HepG2 (cell line): ENCODE results near the gene TH. TPM values are rescaled to one million over a fixed set of nuclear protein-coding genes. Genes with fewer than 3 reads are reported as not detected.

Experiments used
- ARID5B ChIP-seq: IDR thresholded peaks from 2 replicates; pipeline ENCODE4 v1.4.0; 2020; ENCODE audit warnings: mild to moderate bottlenecking, missing genetic modification reagents
- ATF6 ChIP-seq: sonication (generic); formaldehyde crosslinking; conservative IDR thresholded peaks from 2 replicates; pipeline ENCODE4 v1.4.0; 2020; ENCODE audit warnings: missing genetic modification reagents
- FOSL1 ChIP-seq: sonication (generic); formaldehyde crosslinking; IDR thresholded peaks from 2 replicates; pipeline ENCODE4 v1.9.0; 2021; ENCODE audit warnings: missing genetic modification reagents, borderline replicate concordance
- HINFP ChIP-seq: sonication (generic); formaldehyde crosslinking; IDR thresholded peaks from 2 replicates; pipeline ENCODE4 v1.4.0; 2020; ENCODE audit warnings: low read depth, mild to moderate bottlenecking, missing genetic modification reagents
- HNF4A ChIP-seq: sonication (generic); formaldehyde crosslinking; IDR thresholded peaks from 2 replicates; pipeline ENCODE4 v1.4.0; 2020; ENCODE audit warnings: missing genetic modification reagents
- IKZF5 ChIP-seq: IDR thresholded peaks from 2 replicates; pipeline ENCODE4 v1.6.1; 2018; ENCODE audit warnings: missing genetic modification reagents, mild to moderate bottlenecking, missing compliant biosample characterization
- KAT7 ChIP-seq: IDR thresholded peaks from 2 replicates; pipeline ENCODE4 v1.6.1; 2018; ENCODE audit warnings: borderline replicate concordance, missing compliant biosample characterization
- MYC ChIP-seq: sonication (generic); formaldehyde crosslinking; IDR thresholded peaks from 2 replicates; pipeline ENCODE4 v1.9.0; 2021; ENCODE audit warnings: missing genetic modification reagents, borderline replicate concordance
- PHF5A ChIP-seq: IDR thresholded peaks from one replicate; pipeline ENCODE4 v1.6.1; 2018; ENCODE audit warnings: low read depth, missing genetic modification reagents; ENCODE audit not compliant: unreplicated experiment
- POLR2AphosphoS5 ChIP-seq: IDR thresholded peaks from 2 replicates; pipeline ENCODE4 v1.6.1; 2012; ENCODE audit warnings: low read depth, low read length
- RAD21 ChIP-seq: fragments of 450-650 bp; formaldehyde crosslinking; IDR thresholded peaks from 2 replicates; pipeline ENCODE4 v1.5.0; 2020; ENCODE audit warnings: mild to moderate bottlenecking
- RBFOX2 ChIP-seq: fragments of 200-400 bp; formaldehyde crosslinking; IDR thresholded peaks from 2 replicates; pipeline ENCODE4 v1.6.1; 2017; ENCODE audit warnings: low read depth, mild to moderate bottlenecking, low read length
- SOX5 ChIP-seq: IDR thresholded peaks from 2 replicates; pipeline ENCODE4 v1.6.1; 2016; ENCODE audit warnings: borderline replicate concordance
- XBP1 ChIP-seq: sonication (generic); formaldehyde crosslinking; IDR thresholded peaks from 2 replicates; pipeline ENCODE4 v1.5.0; 2020; ENCODE audit warnings: missing genetic modification reagents
- ZBTB21 ChIP-seq: sonication (generic); formaldehyde crosslinking; IDR thresholded peaks from 2 replicates; pipeline ENCODE4 v1.4.0; 2020; ENCODE audit warnings: missing genetic modification reagents
- ZC3H4 ChIP-seq: sonication (generic); formaldehyde crosslinking; IDR thresholded peaks from 2 replicates; pipeline ENCODE4 v1.4.0; 2020; ENCODE audit warnings: missing genetic modification reagents, borderline replicate concordance
- ZKSCAN1 ChIP-seq: fragments of 150-350 bp; IDR thresholded peaks from 2 replicates; pipeline ENCODE4 v1.6.1; 2014; ENCODE audit warnings: low read length
- ZNF101 ChIP-seq: sonication (generic); formaldehyde crosslinking; IDR thresholded peaks from 2 replicates; pipeline ENCODE4 v1.4.0; 2020; ENCODE audit warnings: mild to moderate bottlenecking, low read depth, missing genetic modification reagents, borderline replicate concordance
- ZNF30 ChIP-seq: sonication (generic); formaldehyde crosslinking; IDR thresholded peaks from 2 replicates; pipeline ENCODE4 v1.5.0; 2020; ENCODE audit warnings: mild to moderate bottlenecking, missing genetic modification reagents
- ZNF343 ChIP-seq: sonication (generic); formaldehyde crosslinking; IDR thresholded peaks from 2 replicates; pipeline ENCODE4 v1.4.0; 2020; ENCODE audit warnings: mild to moderate bottlenecking, missing genetic modification reagents
- ZNF460 ChIP-seq: sonication (generic); formaldehyde crosslinking; IDR thresholded peaks from 2 replicates; pipeline ENCODE4 v1.5.1; 2020; ENCODE audit warnings: missing genetic modification reagents, mild to moderate bottlenecking, borderline replicate concordance
- ZNF572 ChIP-seq: sonication (generic); formaldehyde crosslinking; IDR thresholded peaks from 2 replicates; pipeline ENCODE4 v1.5.1; 2020; ENCODE audit warnings: mild to moderate bottlenecking, missing genetic modification reagents
- ZNF883 ChIP-seq: sonication (generic); formaldehyde crosslinking; IDR thresholded peaks from 2 replicates; pipeline ENCODE4 v1.5.1; 2020; ENCODE audit warnings: mild to moderate bottlenecking, missing genetic modification reagents; ENCODE audit errors: not compliant biosample characterization
- polyA plus RNA-seq, 8 experiments: library from polyadenylated mRNA; depleted of rRNA in 3 of 8; stranded (reverse) in 7 of 8; unstranded in 1 of 8; fragments of >200 nt; fragmentation: Illumina TruSeq in 4 of 8; extraction: Trizol in 4 of 8; gene quantifications; 2 replicates each; pipeline versions ENCODE4 v1.2.1 to v1.2.3, GENCODE V29; 2011 to 2016; ENCODE audit warnings: low read depth in 4 of 8, missing spikeins in 1 of 8, mixed read lengths in 1 of 8; ENCODE audit not compliant: insufficient read depth in 1 of 8
- total RNA-seq, 5 experiments: library from RNA; depleted of rRNA; stranded (reverse); fragments of >200 nt; fragmentation: Illumina TruSeq; extraction: Trizol; gene quantifications; 2 replicates each; pipeline ENCODE4 v1.2.3, GENCODE V29; 2016; ENCODE audit warnings: low read depth in 1 of 5

Gene TH
- total and polyA plus RNA-seq, 2 of the 13 experiments (the other 11 are each of a cell fraction or from before 2014, with no cell fraction given): 0.36 TPM; not detected in 1

- TF ChIP-seq ZKSCAN1 (no peak), FOSL1 (no peak), POLR2AphosphoS5 (no peak; the same call in 1 of the 2 replicates), ZBTB21 (no peak), IKZF5 (no peak), HINFP (CRISPR knock-in tag) (no peak), PHF5A (CRISPR knock-in tag) (no peak), ZC3H4 (CRISPR knock-in tag) (no peak), HNF4A (CRISPR knock-in tag) (no peak; the same call in 1 of the 2 replicates), ZNF30 (CRISPR knock-in tag) (no peak), ZNF460 (0 out of 2 replicates have a peak, but pooled peaks have one; percentile 27), ARID5B (CRISPR knock-in tag) (no peak; the same call in 1 of the 2 replicates), ZNF572 (CRISPR knock-in tag) (no peak), ZNF883 (CRISPR knock-in tag) (no peak), ZNF101 (CRISPR knock-in tag) (no peak), ATF6 (CRISPR knock-in tag) (no peak), MYC (CRISPR knock-in tag) (no peak), RBFOX2 (peak; percentile 83), KAT7 (CRISPR knock-in tag) (no peak), XBP1 (CRISPR knock-in tag) (no peak), RAD21 (CRISPR knock-in tag) (no peak), SOX5 (no peak), ZNF343 (CRISPR knock-in tag) (no peak)
These were observed 35.9 kb downstream of the TH start (continued) for GRCh38 chr11:2135648-2136201.
